NB4 (cell line): Measurements from ENCODE around the gene ZNF142.

Experiments used
- POLR2A ChIP-seq: IDR thresholded peaks from 2 replicates; pipeline ENCODE4 v1.6.1; 2011; ENCODE audit warnings: mild to moderate bottlenecking; ENCODE audit not compliant: insufficient read length; ENCODE audit errors: extremely low read depth
- TF ChIP-seq, protein P1 (sequence below): IDR thresholded peaks from one replicate; pipeline ENCODE4 v1.5.1; 2012; ENCODE audit warnings: low read depth, low read length

DNA sequence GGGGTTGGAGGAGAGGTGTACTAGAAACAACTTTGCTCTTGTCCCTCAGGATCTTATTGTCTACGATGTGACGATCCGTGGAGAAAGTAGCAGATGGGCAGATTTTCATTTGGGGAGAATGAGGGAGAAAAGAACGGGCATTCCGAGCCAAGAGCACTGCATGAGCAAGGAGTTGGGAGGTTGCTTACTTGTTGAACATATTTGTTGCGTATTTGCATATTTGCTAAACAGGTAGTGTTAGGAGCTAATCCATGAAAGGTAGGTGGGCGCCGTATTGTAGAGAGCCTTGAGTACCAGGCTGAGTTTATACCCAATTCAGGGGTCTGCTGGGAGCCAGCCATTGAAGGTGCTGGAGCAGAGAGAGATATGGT, 550 bp upstream of the ZNF142 start:
- TF ChIP-seq, protein P1, sequence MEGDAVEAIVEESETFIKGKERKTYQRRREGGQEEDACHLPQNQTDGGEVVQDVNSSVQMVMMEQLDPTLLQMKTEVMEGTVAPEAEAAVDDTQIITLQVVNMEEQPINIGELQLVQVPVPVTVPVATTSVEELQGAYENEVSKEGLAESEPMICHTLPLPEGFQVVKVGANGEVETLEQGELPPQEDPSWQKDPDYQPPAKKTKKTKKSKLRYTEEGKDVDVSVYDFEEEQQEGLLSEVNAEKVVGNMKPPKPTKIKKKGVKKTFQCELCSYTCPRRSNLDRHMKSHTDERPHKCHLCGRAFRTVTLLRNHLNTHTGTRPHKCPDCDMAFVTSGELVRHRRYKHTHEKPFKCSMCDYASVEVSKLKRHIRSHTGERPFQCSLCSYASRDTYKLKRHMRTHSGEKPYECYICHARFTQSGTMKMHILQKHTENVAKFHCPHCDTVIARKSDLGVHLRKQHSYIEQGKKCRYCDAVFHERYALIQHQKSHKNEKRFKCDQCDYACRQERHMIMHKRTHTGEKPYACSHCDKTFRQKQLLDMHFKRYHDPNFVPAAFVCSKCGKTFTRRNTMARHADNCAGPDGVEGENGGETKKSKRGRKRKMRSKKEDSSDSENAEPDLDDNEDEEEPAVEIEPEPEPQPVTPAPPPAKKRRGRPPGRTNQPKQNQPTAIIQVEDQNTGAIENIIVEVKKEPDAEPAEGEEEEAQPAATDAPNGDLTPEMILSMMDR: no peak
- no peak for TF ChIP-seq POLR2A
